IPS-NIHi7 (cell line): ENCODE measurements around the gene TRIM58.

ENCODE experiments used
- DNase-seq: peaks from one replicate; pipeline ENCODE4 v3.0.0; 2012; ENCODE audit warnings: mixed read lengths; ENCODE audit errors: extremely low spot score

Gene TRIM58

GRCh38 chr1:247857069-247857984 lies at the start of gene TRIM58:
TRIM58 (plus strand) TSS chr1:247857187; CDS start chr1:247857247, 60 bp downstream.
- DNase-seq: peak; percentile 22

GRCh38 chr1:247812637-247813036 lies 44.4 kb upstream of the TRIM58 start:
- DNase-seq: no peak

- DNase-seq: no peak
Measured at GRCh38 chr1:247822060-247822459, 34.9 kb upstream of the TRIM58 start.

- DNase-seq: no peak
Measured at GRCh38 chr1:247824023-247824422, 33.0 kb upstream of the TRIM58 start, which contains the start of gene OR14A16. OR14A16 (minus strand) TSS chr1:247824119; CDS start chr1:247815729, 8,390 bp downstream.

- no peak for DNase-seq
Measured at GRCh38 chr1:247825362-247825761, 31.6 kb upstream of the TRIM58 start.

GRCh38 chr1:247829656-247830055 lies 27.3 kb upstream of the TRIM58 start:
- DNase-seq: no peak

GRCh38 chr1:247833601-247834000 lies 23.4 kb upstream of the TRIM58 start:
- no peak for DNase-seq

- DNase-seq: no peak
Measured at GRCh38 chr1:247840818-247841217, 16.2 kb upstream of the TRIM58 start.

GRCh38 chr1:247841796-247842195 lies 15.2 kb upstream of the TRIM58 start, which contains the start of gene OR11L1:
OR11L1 (minus strand) TSS chr1:247841896; CDS start chr1:247841896, 0 bp downstream.
- no peak for DNase-seq

- DNase-seq: no peak
Measured at GRCh38 chr1:247843411-247843810, 13.6 kb upstream of the TRIM58 start.

- no peak for DNase-seq
Measured at GRCh38 chr1:247845011-247845692, 11.8 kb upstream of the TRIM58 start.

- no peak for DNase-seq
Measured at GRCh38 chr1:247845693-247846017, 11.3 kb upstream of the TRIM58 start.

- DNase-seq: no peak
Measured at GRCh38 chr1:247848346-247848745, 8.6 kb upstream of the TRIM58 start.

GRCh38 chr1:247849616-247850015 lies 7.4 kb upstream of the TRIM58 start:
- no peak for DNase-seq

GRCh38 chr1:247854899-247855545 lies 2.0 kb upstream of the TRIM58 start:
- no peak for DNase-seq

GRCh38 chr1:247855911-247856310 lies 1.1 kb upstream of the TRIM58 start:
- DNase-seq: no peak

- DNase-seq: no peak
Measured at GRCh38 chr1:247857985-247858619, 1.1 kb downstream of the TRIM58 start.

- no peak for DNase-seq
Measured at GRCh38 chr1:247862756-247863155, 5.8 kb downstream of the TRIM58 start.

GRCh38 chr1:247864644-247865043 lies 7.7 kb downstream of the TRIM58 start:
- DNase-seq: no peak

- DNase-seq: no peak
Measured at GRCh38 chr1:247865416-247865815, 8.4 kb downstream of the TRIM58 start.

- DNase-seq: no peak
Measured at GRCh38 chr1:247883346-247883745, 26.4 kb downstream of the TRIM58 start.
